HL-60 (cell line): ENCODE measurements around the gene TMEM204.
"Not testable (repeated sequence)": the region's sequence is repeated elsewhere in the genome, so short reads cannot be mapped to it uniquely, and the experiment has no call there.

Experiments used
- DNase-seq, 2 experiments: peaks; one replicate each; pipeline ENCODE4 v3.0.0-alpha.2; 2010 to 2020; ENCODE audit warnings: low read depth in 1 of 2, low spot score in 1 of 2
- H3K27ac ChIP-seq: fragments of 250-450 bp; sonication (Bioruptor Pico); replicated peaks from 2 replicates; pipeline ENCODE4 v1.5.1; 2020; ENCODE audit warnings: mild to moderate bottlenecking, moderate library complexity
- H3K27me3 ChIP-seq: fragments of 250-450 bp; sonication (Bioruptor Pico); 2 replicates; pipeline ENCODE4 v1.5.1; 2021; ENCODE audit warnings: mild to moderate bottlenecking, moderate library complexity; ENCODE audit not compliant: insufficient read depth, poor library complexity, severe bottlenecking
- H3K4me3 ChIP-seq: replicated peaks from 2 replicates; pipeline ENCODE4 v1.5.1; 2011; ENCODE audit warnings: mild to moderate bottlenecking, control low read depth, low read length; ENCODE audit not compliant: insufficient read depth
- CTCF ChIP-seq: IDR thresholded peaks from one replicate; pipeline ENCODE4 v1.5.1; 2011; ENCODE audit warnings: low read length, control low read depth, inconsistent platforms; ENCODE audit not compliant: insufficient read depth
- GABPA ChIP-seq: IDR thresholded peaks from 2 replicates; pipeline ENCODE4 v1.6.1; 2012; ENCODE audit warnings: low read depth
- POLR2AphosphoS5 ChIP-seq: IDR thresholded peaks from 2 replicates; pipeline ENCODE4 v1.6.1; 2012; ENCODE audit warnings: low read depth
- REST ChIP-seq: IDR thresholded peaks from 2 replicates; pipeline ENCODE4 v1.6.1; 2012; ENCODE audit warnings: low read depth; ENCODE audit not compliant: insufficient replicate concordance
- SPI1 ChIP-seq: IDR thresholded peaks from 2 replicates; pipeline ENCODE4 v1.6.1; 2012; ENCODE audit warnings: low read depth, mild to moderate bottlenecking, borderline replicate concordance

Gene TMEM204

GRCh38 chr16:1590366-1590765 lies 56.9 kb downstream of the TMEM204 start:
- H3K27ac ChIP-seq: no peak overlapping the region
- TF ChIP-seq CTCF (no peak), GABPA (no peak), POLR2AphosphoS5 (no peak), SPI1 (no peak), REST (no peak)
- H3K4me3 ChIP-seq: no peak overlapping the region
- H3K27me3 ChIP-seq: no peaks in the 10 kb centered on the region
- no peak for DNase-seq

GRCh38 chr16:1590930-1591705 lies 57.7 kb downstream of the TMEM204 start:
- no peak for DNase-seq
- H3K27ac ChIP-seq: no peak overlapping the region
- H3K27me3 ChIP-seq: no peaks in the 10 kb centered on the region
- H3K4me3 ChIP-seq: no peak overlapping the region
- TF ChIP-seq REST (no peak), GABPA (no peak), CTCF (no peak), POLR2AphosphoS5 (no peak), SPI1 (no peak)

- H3K27ac ChIP-seq: no peak overlapping the region
- H3K4me3 ChIP-seq: no peak overlapping the region
- TF ChIP-seq POLR2AphosphoS5 (no peak), CTCF (no peak), SPI1 (no peak), GABPA (no peak), REST (no peak)
- H3K27me3 ChIP-seq: no peaks in the 10 kb centered on the region
- DNase-seq: no peak
Measured at GRCh38 chr16:1592446-1592845, 59.0 kb downstream of the TMEM204 start.

- not testable (repeated sequence) for DNase-seq, H3K27me3 ChIP-seq, H3K27ac ChIP-seq, H3K4me3 ChIP-seq
Measured at GRCh38 chr16:1595511-1595910, 62.0 kb downstream of the TMEM204 start.
